ENCODE results near the gene KIRREL3. TPM values are rescaled to one million over a fixed set of nuclear protein-coding genes. Genes with fewer than 3 reads are reported as not detected.

The KIRREL3 gene
- polyA plus RNA-seq, 1 donor (not counting 4 experiments of a cell fraction or from before 2014, with no cell fraction given), result 0.04 TPM

- Histone ChIP-seq H3K9ac (ENCODE audit: control insufficient read depth, extremely low read depth, insufficient read depth, low read length) (no peak overlapping the region), H3K79me2 (ENCODE audit: control insufficient read depth, insufficient read depth, low read length) (no peaks in the 10 kb centered on the region), H3K4me2 (ENCODE audit: control insufficient read depth, extremely low read depth, insufficient read depth, low read depth, low read length) (no peak overlapping the region), H3K27ac (ENCODE audit: control insufficient read depth, insufficient read depth, low read length) (no peak overlapping the region), H3K27me3 (ENCODE audit: control insufficient read depth, extremely low read depth, insufficient read depth, low read length) (peaks cover 12% of the 10 kb centered on the region), H3K9me1 (ENCODE audit: control insufficient read depth, extremely low read depth, insufficient read depth, low read length) (no peaks in the 10 kb centered on the region), H3K4me1 (ENCODE audit: control insufficient read depth, extremely low read depth, insufficient read depth, low read length) (no peaks in the 10 kb centered on the region), H3K36me3 (ENCODE audit: control insufficient read depth in 2 of 2, extremely low read depth in 1 of 2, insufficient read depth in 2 of 2, low read length in 2 of 2) (no peaks in the 10 kb centered on the region), H3K4me3 (ENCODE audit: control insufficient read depth in 2 of 3, extremely low read depth in 1 of 3, insufficient read depth in 2 of 3, low read depth in 1 of 3, low read length in 3 of 3) (no peak overlapping the region), H2AFZ (ENCODE audit: control insufficient read depth, low read length) (no peak overlapping the region), H4K20me1 (ENCODE audit: control insufficient read depth, extremely low read depth, insufficient read depth, low read length) (no peaks in the 10 kb centered on the region), H3K9me3 (ENCODE audit: control insufficient read depth, low read depth, low read length) (no peaks in the 10 kb centered on the region)
- DNase-seq (ENCODE audit: low read depth, low spot score) (no peak), FAIRE-seq (no peak)
- no peak for TF ChIP-seq CTCF (optimal IDR thresholded peaks at IDR 0.05 in 1 of 3, IDR thresholded peaks at IDR 0.05 in 1 of 3, conservative IDR thresholded peaks at IDR 0.05 in 1 of 3; ENCODE audit: extremely low read depth in 1 of 3, insufficient read depth in 2 of 3, low read length in 3 of 3)
- TF ChIP-seq EZH2 (IDR thresholded peaks at IDR 0.05; ENCODE audit: low read length), result no peak
- dilution Hi-C loops (cut with MboI; ENCODE audit: extremely low pct_ligation_motif_present, low sequenced_read_pairs), result no loop called here
Observed at GRCh38 chr11:126602349-126602940, 398.1 kb downstream of the KIRREL3 start.

GRCh38 chr11:126601550-126602215, 398.9 kb downstream of the KIRREL3 start:
- no peak overlapping the region for H3K4me2 ChIP-seq (ENCODE audit: control insufficient read depth, extremely low read depth, insufficient read depth, low read depth, low read length)

More at GRCh38 chr11:126601550-126602215, 398.9 kb downstream of the KIRREL3 start:
- Histone ChIP-seq H3K79me2 (ENCODE audit: control insufficient read depth, insufficient read depth, low read length) (no peaks in the 10 kb centered on the region), H3K27ac (ENCODE audit: control insufficient read depth, insufficient read depth, low read length) (no peak overlapping the region), H4K20me1 (ENCODE audit: control insufficient read depth, extremely low read depth, insufficient read depth, low read length) (no peaks in the 10 kb centered on the region), H3K27me3 (ENCODE audit: control insufficient read depth, extremely low read depth, insufficient read depth, low read length) (peaks cover 12% of the 10 kb centered on the region), H3K4me1 (ENCODE audit: control insufficient read depth, extremely low read depth, insufficient read depth, low read length) (no peaks in the 10 kb centered on the region), H3K4me3 (ENCODE audit: control insufficient read depth in 2 of 3, extremely low read depth in 1 of 3, insufficient read depth in 2 of 3, low read depth in 1 of 3, low read length in 3 of 3) (no peak overlapping the region), H3K9me3 (ENCODE audit: control insufficient read depth, low read depth, low read length) (no peaks in the 10 kb centered on the region), H3K36me3 (ENCODE audit: control insufficient read depth in 2 of 2, extremely low read depth in 1 of 2, insufficient read depth in 2 of 2, low read length in 2 of 2) (no peaks in the 10 kb centered on the region), H2AFZ (ENCODE audit: control insufficient read depth, low read length) (no peak overlapping the region), H3K9ac (ENCODE audit: control insufficient read depth, extremely low read depth, insufficient read depth, low read length) (no peak overlapping the region), H3K9me1 (ENCODE audit: control insufficient read depth, extremely low read depth, insufficient read depth, low read length) (no peaks in the 10 kb centered on the region)
- no peak for FAIRE-seq
- no peak for DNase-seq (ENCODE audit: low read depth, low spot score)
- dilution Hi-C loops (cut with MboI; ENCODE audit: extremely low pct_ligation_motif_present, low sequenced_read_pairs), result no loop called here
- TF ChIP-seq CTCF (optimal IDR thresholded peaks at IDR 0.05 in 1 of 3, IDR thresholded peaks at IDR 0.05 in 1 of 3, conservative IDR thresholded peaks at IDR 0.05 in 1 of 3; ENCODE audit: extremely low read depth in 1 of 3, insufficient read depth in 2 of 3, low read length in 3 of 3) (no peak), EZH2 (IDR thresholded peaks at IDR 0.05; ENCODE audit: low read length) (no peak)
